Activated T-cell treated with anti-CD3 and anti-CD28 coated beads for 48 hours (primary cell): ENCODE measurements around the gene ELSPBP1.
"Not testable (repeated sequence)": the region's sequence is repeated elsewhere in the genome, so short reads cannot be mapped to it uniquely, and the experiment has no call there.

ENCODE experiments used
- DNase-seq: peaks from one replicate; pipeline ENCODE4 v3.0.0-alpha.2; 2020; ENCODE audit warnings: low read depth

The ELSPBP1 gene

GRCh38 chr19:47994209-47994802, at the start of gene ELSPBP1:
Gene ELSPBP1 (plus strand): TSS chr19:47994632. CDS start chr19:48008668, 14,036 bp downstream.
- no peak for DNase-seq

- peak; percentile 27 for DNase-seq
These were observed 44.4 kb upstream of the ELSPBP1 start for GRCh38 chr19:47949852-47950521.

GRCh38 chr19:47952132-47952531, 42.3 kb upstream of the ELSPBP1 start:
- not testable (repeated sequence) for DNase-seq

- not testable (repeated sequence) for DNase-seq
These were observed 38.5 kb upstream of the ELSPBP1 start for GRCh38 chr19:47955936-47956335.

- DNase-seq: no peak
These were observed 20.9 kb upstream of the ELSPBP1 start for GRCh38 chr19:47973529-47973928.

GRCh38 chr19:47991191-47991808, 3.1 kb upstream of the ELSPBP1 start:
- no peak for DNase-seq

GRCh38 chr19:47992070-47992469, 2.4 kb upstream of the ELSPBP1 start, which contains the start of gene BSPH1:
Gene BSPH1 (minus strand): TSS chr19:47992170. CDS start chr19:47992081, 89 bp downstream.
- DNase-seq: no peak

- no peak for DNase-seq
These were observed 1.8 kb downstream of the ELSPBP1 start for GRCh38 chr19:47996230-47996727.

GRCh38 chr19:47998800-47999199, 4.4 kb downstream of the ELSPBP1 start:
- DNase-seq: no peak

- no peak for DNase-seq
These were observed 6.4 kb downstream of the ELSPBP1 start for GRCh38 chr19:48000846-48001245.

- DNase-seq: no peak
These were observed 9.8 kb downstream of the ELSPBP1 start for GRCh38 chr19:48004236-48004635.

- DNase-seq: no peak
These were observed 12.3 kb downstream of the ELSPBP1 start for GRCh38 chr19:48006762-48007161.

GRCh38 chr19:48010932-48011758, 16.7 kb downstream of the ELSPBP1 start:
- no peak for DNase-seq

- no peak for DNase-seq
These were observed 26.3 kb downstream of the ELSPBP1 start for GRCh38 chr19:48020686-48021085.

- DNase-seq: no peak
These were observed 28.6 kb downstream of the ELSPBP1 start for GRCh38 chr19:48023011-48023410.

- DNase-seq: no peak
These were observed 29.1 kb downstream of the ELSPBP1 start for GRCh38 chr19:48023518-48023917.

GRCh38 chr19:48025480-48025879, 31.0 kb downstream of the ELSPBP1 start:
- no peak for DNase-seq

GRCh38 chr19:48029431-48029830, 35.0 kb downstream of the ELSPBP1 start:
- DNase-seq: no peak

GRCh38 chr19:48030073-48030472, 35.6 kb downstream of the ELSPBP1 start:
- no peak for DNase-seq

- DNase-seq: no peak
These were observed 39.2 kb downstream of the ELSPBP1 start for GRCh38 chr19:48033604-48034003.

- DNase-seq: no peak
These were observed 42.3 kb downstream of the ELSPBP1 start for GRCh38 chr19:48036765-48037164.
